Esophagus muscularis mucosa (tissue), 4 donors: ENCODE data around the gene THEM5. TPM values are rescaled to one million over a fixed set of nuclear protein-coding genes. Genes with fewer than 3 reads are reported as not detected.
A peak's percentile ranks its signal among the peaks of the same experiment; 100 is the strongest.

Source experiments
- DNase-seq: peaks from one replicate; pipeline ENCODE4 v3.0.0-alpha.2; 2017; ENCODE audit errors: extremely low spot score
- H3K27ac ChIP-seq, 4 donors: fragments of 200-600 bp; sonication (generic); replicated peaks in 1 of 4; 1 replicate in 3 of 4; 2 replicates in 1 of 4; pipeline ENCODE4 v1.5.1; 2016 to 2019; ENCODE audit warnings: mild to moderate bottlenecking in 1 of 4
- H3K27me3 ChIP-seq, 4 donors: fragments of 200-600 bp; sonication (generic); one replicate each; pipeline versions ENCODE4 v1.5.1 to v1.6.0; 2016 to 2019
- H3K36me3 ChIP-seq, 4 donors: fragments of 200-600 bp; sonication (generic); one replicate each; pipeline ENCODE4 v1.5.1; 2016 to 2019
- H3K4me1 ChIP-seq, 4 donors: fragments of 200-600 bp; sonication (generic); one replicate each; pipeline ENCODE4 v1.5.1; 2016 to 2019
- H3K4me3 ChIP-seq, 4 donors: fragments of 200-600 bp; sonication (generic); 1 replicate in 2 of 4; 2 replicates in 2 of 4; pipeline ENCODE4 v1.5.1; 2016 to 2019; ENCODE audit warnings: mild to moderate bottlenecking in 4 of 4, moderate library complexity in 1 of 4
- H3K9me3 ChIP-seq, 4 donors: fragments of 200-600 bp; sonication (generic); 1 replicate in 3 of 4; 2 replicates in 1 of 4; pipeline ENCODE4 v1.5.1; 2016 to 2019
- CTCF ChIP-seq, 3 experiments: fragments of 200-600 bp in 2 of 3; fragments of 450-650 bp in 1 of 3; sonication (generic) in 2 of 3; IDR thresholded peaks; one replicate each; pipeline ENCODE4 v1.5.1; 2017 to 2019; ENCODE audit warnings: antibody characterized with exemption in 3 of 3, mild to moderate bottlenecking in 2 of 3, moderate library complexity in 1 of 3
- EP300 ChIP-seq: sonication (generic); formaldehyde crosslinking; IDR thresholded peaks from one replicate; pipeline ENCODE4 v1.6.1; 2017; ENCODE audit warnings: antibody characterized with exemption
- POLR2A ChIP-seq: fragments of 450-650 bp; IDR thresholded peaks from one replicate; pipeline ENCODE4 v1.6.1; 2017; ENCODE audit warnings: antibody characterized with exemption, moderate library complexity, mild to moderate bottlenecking, low read depth
- POLR2AphosphoS5 ChIP-seq, 2 donors: sonication (generic); formaldehyde crosslinking; IDR thresholded peaks; one replicate each; pipeline ENCODE4 v1.6.1; 2017; ENCODE audit warnings: antibody characterized with exemption in 2 of 2
- WGBS: methylation state at CpG from one replicate; pipeline ENCODE4 v1.1.5; 2018; 5-methylcytosine and 5-hydroxymethylcytosine counted together
- intact Hi-C: fragments of 100-400 bp; cut with DNase I; formaldehyde crosslinking; loops from one replicate; pipeline ENCODE4 v1.15.1; 2023
- total RNA-seq, 4 donors: library from RNA; depleted of rRNA; stranded (reverse); fragments of >200 nt; gene quantifications; one replicate each; pipeline versions ENCODE4 v1.1.0 to v1.2.1, GENCODE V29; 2016

Gene THEM5
- total RNA-seq, 4 donors from 2014 or later: not detected

GRCh38 chr1:151893176-151893924 lies 39.8 kb upstream of the THEM5 start:
- Histone ChIP-seq H3K27ac (no peak overlapping the region), H3K36me3 (peaks cover 11 to 53% (median 36%) of the 10 kb centered on the region in 4 donors), H3K9me3 (no peaks in the 10 kb centered on the region), H3K4me3 (no peak overlapping the region), H3K4me1 (peaks cover 0 to 5% (median 2%) of the 10 kb centered on the region in 4 donors), H3K27me3 (no peaks in the 10 kb centered on the region)
- 95% methylated on average over 9 of the region's 9 CpGs for WGBS
- TF ChIP-seq POLR2AphosphoS5 (IDR thresholded peaks at IDR 0.05): no peak
- TF ChIP-seq EP300: no peak
- TF ChIP-seq POLR2A: no peak
- no peak for TF ChIP-seq CTCF (IDR thresholded peaks at IDR 0.05)
- no peak for DNase-seq
- intact Hi-C loops: no loop called here

- TF ChIP-seq EP300: no peak
- no peak for TF ChIP-seq CTCF (IDR thresholded peaks at IDR 0.05)
- no peak for TF ChIP-seq POLR2AphosphoS5 (IDR thresholded peaks at IDR 0.05)
- TF ChIP-seq POLR2A: no peak
- H3K4me1 ChIP-seq: no peaks in the 10 kb centered on the region
- H3K27me3 ChIP-seq: no peaks in the 10 kb centered on the region
- H3K36me3 ChIP-seq: peaks cover 11 to 63% (median 46%) of the 10 kb centered on the region in 4 donors
- H3K9me3 ChIP-seq: no peaks in the 10 kb centered on the region
- no peak overlapping the region for H3K4me3 ChIP-seq
- DNase-seq: no peak
- no peak overlapping the region for H3K27ac ChIP-seq
- 89% methylated on average over 2 of the region's 2 CpGs for WGBS
- intact Hi-C loops: no loop called here
Measured at GRCh38 chr1:151892190-151892589, 38.7 kb upstream of the THEM5 start.

- Histone ChIP-seq H3K27me3 (no peaks in the 10 kb centered on the region), H3K9me3 (no peaks in the 10 kb centered on the region), H3K4me3 (no peak overlapping the region), H3K27ac (no peak overlapping the region), H3K4me1 (no peaks in the 10 kb centered on the region), H3K36me3 (peaks cover 11 to 63% (median 47%) of the 10 kb centered on the region in 4 donors)
- intact Hi-C loops: no loop called here
- 73% methylated on average over 3 of the region's 3 CpGs for WGBS
- no peak for DNase-seq
- TF ChIP-seq POLR2A (no peak), CTCF (IDR thresholded peaks at IDR 0.05) (no peak), EP300 (no peak), POLR2AphosphoS5 (IDR thresholded peaks at IDR 0.05) (no peak)
Measured at GRCh38 chr1:151891512-151891911, 38.0 kb upstream of the THEM5 start.

GRCh38 chr1:151888972-151889570 lies 35.6 kb upstream of the THEM5 start:
- Histone ChIP-seq H3K27ac (no peak overlapping the region), H3K4me3 (no peak overlapping the region), H3K4me1 (no peaks in the 10 kb centered on the region), H3K9me3 (no peaks in the 10 kb centered on the region), H3K27me3 (no peaks in the 10 kb centered on the region), H3K36me3 (peaks cover 5 to 54% (median 37%) of the 10 kb centered on the region in 4 donors)
- intact Hi-C loops: no loop called here
- TF ChIP-seq EP300 (no peak), POLR2A (no peak), POLR2AphosphoS5 (IDR thresholded peaks at IDR 0.05) (no peak), CTCF (IDR thresholded peaks at IDR 0.05) (peak; percentile 11 to 32 (median 18))
- WGBS: 92% methylated on average over 2 of the region's 2 CpGs
- no peak for DNase-seq
